Esophagus squamous epithelium (tissue), 4 donors: ENCODE data around the gene WNK2.

Source experiments
- POLR2A ChIP-seq, 4 donors: fragments of 450-650 bp; IDR thresholded peaks; one replicate each; pipeline ENCODE4 v1.6.1; 2017; ENCODE audit warnings: antibody characterized with exemption in 4 of 4, mild to moderate bottlenecking in 4 of 4, moderate library complexity in 3 of 4
- TF ChIP-seq, protein P1 (sequence below), 6 experiments: fragments of 450-650 bp in 4 of 6; fragments of 200-600 bp in 2 of 6; sonication (generic) in 2 of 6; IDR thresholded peaks; one replicate each; pipeline ENCODE4 v1.5.1; 2016 to 2019; ENCODE audit warnings: antibody characterized with exemption in 6 of 6, mild to moderate bottlenecking in 4 of 6, moderate library complexity in 4 of 6

DNA sequence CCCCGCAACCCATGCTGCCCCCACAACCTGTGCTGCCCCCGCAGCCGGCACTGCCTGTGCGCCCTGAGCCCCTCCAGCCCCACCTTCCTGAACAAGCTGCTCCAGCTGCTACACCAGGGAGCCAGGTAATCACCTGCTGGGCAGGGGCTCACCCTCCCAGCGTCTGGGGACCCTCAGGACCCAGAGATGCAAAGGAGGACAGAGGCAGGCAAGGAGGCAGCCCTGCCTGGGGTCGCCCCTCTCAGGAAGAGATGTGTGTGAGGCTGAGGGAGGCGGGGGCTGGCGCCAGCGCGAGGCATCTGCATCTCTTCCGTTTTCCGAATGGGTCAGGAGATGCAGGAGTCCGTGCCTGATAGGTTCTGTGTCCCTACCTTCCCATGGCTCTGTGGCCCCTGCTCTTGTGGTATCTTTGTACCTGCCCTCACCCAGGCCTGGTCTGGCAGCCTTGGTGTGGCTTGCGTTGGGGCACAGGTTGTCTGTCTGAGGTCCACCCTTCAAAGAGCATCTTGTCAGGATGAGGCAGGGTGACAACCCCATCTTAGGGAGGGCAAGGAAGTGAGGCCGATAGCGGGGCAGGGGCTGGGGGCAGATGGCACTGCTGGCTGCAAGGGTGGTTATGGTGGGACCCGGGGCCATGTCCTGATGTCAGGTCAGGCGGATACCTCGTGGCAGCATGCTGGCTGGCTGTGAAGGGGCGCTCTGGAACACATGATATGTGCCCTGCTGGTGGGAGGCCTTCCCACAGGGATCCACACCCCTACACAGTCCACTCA, 75.7 kb downstream of the WNK2 start:
- TF ChIP-seq POLR2A (IDR thresholded peaks at IDR 0.05) = no peak
- TF ChIP-seq, protein P1, sequence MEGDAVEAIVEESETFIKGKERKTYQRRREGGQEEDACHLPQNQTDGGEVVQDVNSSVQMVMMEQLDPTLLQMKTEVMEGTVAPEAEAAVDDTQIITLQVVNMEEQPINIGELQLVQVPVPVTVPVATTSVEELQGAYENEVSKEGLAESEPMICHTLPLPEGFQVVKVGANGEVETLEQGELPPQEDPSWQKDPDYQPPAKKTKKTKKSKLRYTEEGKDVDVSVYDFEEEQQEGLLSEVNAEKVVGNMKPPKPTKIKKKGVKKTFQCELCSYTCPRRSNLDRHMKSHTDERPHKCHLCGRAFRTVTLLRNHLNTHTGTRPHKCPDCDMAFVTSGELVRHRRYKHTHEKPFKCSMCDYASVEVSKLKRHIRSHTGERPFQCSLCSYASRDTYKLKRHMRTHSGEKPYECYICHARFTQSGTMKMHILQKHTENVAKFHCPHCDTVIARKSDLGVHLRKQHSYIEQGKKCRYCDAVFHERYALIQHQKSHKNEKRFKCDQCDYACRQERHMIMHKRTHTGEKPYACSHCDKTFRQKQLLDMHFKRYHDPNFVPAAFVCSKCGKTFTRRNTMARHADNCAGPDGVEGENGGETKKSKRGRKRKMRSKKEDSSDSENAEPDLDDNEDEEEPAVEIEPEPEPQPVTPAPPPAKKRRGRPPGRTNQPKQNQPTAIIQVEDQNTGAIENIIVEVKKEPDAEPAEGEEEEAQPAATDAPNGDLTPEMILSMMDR (IDR thresholded peaks at IDR 0.05) = no peak
